ENCODE data around the gene FLT3. TPM values are rescaled to one million over a fixed set of nuclear protein-coding genes. Genes with fewer than 3 reads are reported as not detected.
"Not testable (repeated sequence)": the region's sequence is repeated elsewhere in the genome, so short reads cannot be mapped to it uniquely, and the experiment has no call there.

Gene FLT3
- total RNA-seq, 2 donors from 2014 or later: 0.15 to 0.47 TPM

DNA sequence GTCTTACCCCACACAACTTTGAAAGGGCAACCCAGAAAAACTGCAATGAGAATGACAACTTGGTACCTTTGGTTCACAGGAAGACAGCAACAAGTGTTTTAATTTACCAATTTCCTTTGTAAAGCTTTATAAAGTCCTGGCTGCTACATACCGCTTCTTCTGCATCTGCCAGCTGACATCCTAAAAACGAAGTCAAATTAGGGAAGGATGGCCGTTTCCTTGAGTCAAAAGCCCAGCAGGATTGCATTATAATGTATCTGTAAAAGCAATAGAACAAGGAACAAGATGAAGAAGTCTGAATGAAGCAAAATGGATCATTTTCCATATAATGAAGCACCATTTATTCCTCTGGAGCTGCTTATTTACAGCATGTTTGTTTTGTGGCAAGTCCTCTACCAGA lies 86.1 kb downstream of the FLT3 start:
- intact Hi-C loops (cut with DNase I, micrococcal nuclease): no loop called here
- ATAC-seq (no peak), DNase-seq (no peak)

DNA sequence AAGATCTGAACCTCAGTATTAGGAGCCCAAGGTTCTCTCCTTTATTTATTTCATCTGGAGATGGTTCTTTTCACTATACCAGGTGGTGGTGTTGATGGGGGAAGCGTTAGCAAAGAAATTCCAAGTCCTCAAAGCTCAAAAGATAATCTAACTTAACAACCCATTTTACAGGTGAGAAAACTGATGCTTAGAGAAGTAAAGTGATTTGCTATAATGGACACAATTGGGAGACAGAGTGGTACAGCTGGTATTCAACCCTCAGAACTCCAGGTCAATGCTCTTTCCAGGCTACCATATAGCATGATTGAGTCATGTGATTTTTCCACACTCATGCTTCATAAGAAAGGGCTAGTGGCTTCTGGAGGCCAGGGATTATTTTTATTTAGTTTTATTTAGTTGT lies 86.9 kb downstream of the FLT3 start:
- ATAC-seq (no peak), DNase-seq (no peak)
- intact Hi-C loops (cut with DNase I, micrococcal nuclease): no loop called here

DNA sequence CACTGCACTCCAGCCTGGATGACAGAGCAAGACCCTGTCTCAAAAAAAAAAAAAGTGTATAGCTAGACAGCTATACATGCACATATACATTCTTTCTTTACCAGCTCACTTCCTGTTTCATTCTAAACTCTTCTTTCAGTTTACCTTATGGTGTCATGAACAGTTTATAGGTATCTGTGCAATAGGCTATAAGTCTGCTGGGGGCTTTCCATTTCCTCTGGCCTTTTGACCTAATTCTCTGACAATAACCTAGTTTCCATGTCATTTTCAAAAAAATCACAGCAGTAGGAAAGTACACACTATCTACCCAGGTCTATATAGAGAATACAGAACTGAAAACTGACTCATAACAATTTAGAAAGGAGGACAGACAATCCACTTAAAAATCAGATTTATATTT lies 87.5 kb downstream of the FLT3 start:
- DNase-seq: no peak
- intact Hi-C loops (cut with DNase I, micrococcal nuclease): no loop called here
- ATAC-seq: no peak

DNA sequence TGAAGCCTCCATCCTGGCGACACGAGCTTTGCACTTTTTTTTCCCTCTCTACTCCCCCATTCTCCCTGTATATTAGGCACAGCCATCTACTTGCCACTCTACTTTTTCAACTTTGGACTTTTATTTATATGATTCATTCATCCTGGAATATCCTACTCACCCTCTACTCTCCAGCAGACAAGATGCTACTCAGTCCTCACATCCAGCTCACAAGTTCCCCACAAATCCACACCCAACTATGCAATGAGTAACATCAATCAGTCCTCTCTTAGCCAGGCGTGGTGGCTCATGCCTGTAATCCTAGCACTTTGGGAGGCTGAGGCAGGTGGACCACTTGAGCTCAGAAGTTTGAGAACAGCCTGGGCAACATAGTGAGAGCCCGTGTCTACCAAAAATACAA lies 88.0 kb downstream of the FLT3 start:
- no peak for ATAC-seq
- intact Hi-C loops (cut with DNase I, micrococcal nuclease): no loop called here
- DNase-seq: no peak

DNA sequence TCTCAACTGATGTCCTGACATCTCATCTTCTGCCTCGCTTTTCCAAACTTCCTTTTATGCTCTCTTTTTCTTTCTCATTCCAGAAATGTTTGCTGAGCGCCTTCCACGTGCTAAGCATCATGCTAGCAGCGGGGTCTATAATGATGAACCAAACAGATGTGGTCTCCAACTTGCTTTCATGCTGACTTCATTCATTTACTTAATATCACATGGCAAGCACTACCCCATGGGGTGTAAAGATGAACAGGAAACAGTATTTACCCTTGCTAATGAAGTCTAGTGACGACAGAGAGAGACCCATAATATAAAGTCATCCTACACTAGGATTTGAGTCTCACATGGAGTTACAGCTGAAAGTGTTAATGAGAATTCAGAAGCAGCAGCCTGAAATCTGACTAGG lies 90.3 kb downstream of the FLT3 start:
- intact Hi-C loops (cut with DNase I, micrococcal nuclease): no loop called here
- DNase-seq (no peak), ATAC-seq (no peak)

DNA sequence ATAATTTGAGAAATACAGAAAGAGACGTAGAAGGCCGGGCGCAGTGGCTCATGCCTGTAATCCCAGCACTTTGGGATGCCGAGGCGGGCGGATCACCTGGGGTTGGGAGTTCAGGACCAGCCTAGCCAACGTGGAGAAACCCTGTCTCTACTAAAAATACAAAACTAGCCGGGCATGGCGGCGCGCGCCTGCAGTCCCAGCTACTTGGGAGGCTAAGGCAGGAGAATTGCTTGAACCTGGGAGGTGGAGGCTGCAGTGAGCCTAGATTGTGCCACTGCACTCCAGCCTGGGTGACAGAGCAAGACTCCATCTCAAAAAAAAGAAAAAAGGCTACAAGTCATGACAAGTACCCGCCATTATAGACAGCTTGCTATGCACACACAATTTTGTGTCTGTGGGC lies 95.4 kb downstream of the FLT3 start:
- DNase-seq; intact Hi-C loops (cut with DNase I, micrococcal nuclease); ATAC-seq: not testable (repeated sequence)

DNA sequence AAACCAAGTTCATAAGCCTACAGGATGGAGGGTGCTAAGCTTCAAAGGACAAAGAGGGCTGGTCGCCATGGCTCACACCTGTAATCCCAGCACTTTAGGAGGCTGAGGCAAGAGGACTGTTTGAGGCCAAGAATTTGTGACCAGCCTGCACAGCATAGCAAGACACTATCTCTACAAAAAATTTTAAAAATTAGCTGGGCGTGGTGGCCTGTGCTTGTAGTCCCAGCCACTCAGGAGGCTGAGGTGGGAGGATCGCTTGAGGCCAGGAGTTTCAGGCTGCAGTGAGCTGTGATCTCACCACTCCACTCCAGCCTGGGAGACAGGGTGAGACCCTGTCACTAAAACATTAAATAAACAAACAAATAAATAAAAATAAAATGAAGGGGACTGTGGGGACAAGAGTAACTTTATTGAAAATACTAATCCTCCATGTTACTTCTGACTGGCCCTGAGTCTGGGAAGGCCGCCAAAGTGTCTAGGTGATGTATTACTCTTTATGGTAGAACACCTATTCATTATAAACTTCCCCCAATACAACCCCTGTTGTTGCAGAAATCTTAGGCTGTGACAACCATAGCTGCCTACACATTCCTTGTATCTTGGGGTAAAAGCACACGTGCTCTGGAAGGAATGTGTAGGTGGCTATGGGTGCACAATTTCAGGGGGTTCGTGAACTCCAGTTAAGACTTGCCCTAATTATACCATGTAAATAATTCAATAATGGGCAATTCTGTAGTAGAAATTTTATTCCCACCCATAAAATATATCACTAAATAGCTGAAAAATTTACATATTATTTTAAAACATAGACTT lies 97.3 kb downstream of the FLT3 start:
- intact Hi-C loops (cut with DNase I, micrococcal nuclease): no loop called here
- ATAC-seq (no peak), DNase-seq (no peak)

DNA sequence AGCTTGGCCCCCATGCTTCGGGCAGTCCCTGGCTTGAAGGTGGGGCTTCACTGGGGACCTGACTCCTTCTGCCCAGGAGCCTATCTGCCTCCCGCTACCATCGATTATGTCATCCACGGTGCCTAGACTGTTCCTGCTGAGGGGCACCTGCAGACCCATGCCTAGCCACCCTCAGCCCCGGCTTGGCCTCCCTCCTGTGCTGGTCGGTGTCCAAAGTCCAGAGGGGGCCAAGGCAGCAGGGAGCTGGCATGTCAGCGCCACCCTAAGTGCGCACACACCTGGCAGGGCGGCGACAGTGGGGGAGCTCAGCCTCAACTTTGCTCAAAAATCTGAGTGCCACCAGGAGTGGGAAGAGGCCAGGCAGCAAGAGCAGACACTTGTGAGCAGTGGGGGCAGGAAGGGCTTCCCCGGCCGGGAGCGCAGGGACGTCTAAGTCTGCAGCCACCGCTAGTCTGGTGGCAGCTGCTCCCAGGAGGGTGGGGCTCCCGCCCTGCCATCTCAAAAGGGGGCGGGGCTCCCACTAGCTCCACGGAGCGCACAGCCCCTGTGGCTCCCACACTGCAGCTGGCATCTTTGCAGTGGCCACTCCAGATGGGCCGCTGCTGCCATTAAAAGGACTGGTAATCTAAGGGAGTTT lies 98.4 kb downstream of the FLT3 start:
- ATAC-seq: no peak
- intact Hi-C loops (cut with DNase I, micrococcal nuclease): no loop called here
- no peak for DNase-seq

DNA sequence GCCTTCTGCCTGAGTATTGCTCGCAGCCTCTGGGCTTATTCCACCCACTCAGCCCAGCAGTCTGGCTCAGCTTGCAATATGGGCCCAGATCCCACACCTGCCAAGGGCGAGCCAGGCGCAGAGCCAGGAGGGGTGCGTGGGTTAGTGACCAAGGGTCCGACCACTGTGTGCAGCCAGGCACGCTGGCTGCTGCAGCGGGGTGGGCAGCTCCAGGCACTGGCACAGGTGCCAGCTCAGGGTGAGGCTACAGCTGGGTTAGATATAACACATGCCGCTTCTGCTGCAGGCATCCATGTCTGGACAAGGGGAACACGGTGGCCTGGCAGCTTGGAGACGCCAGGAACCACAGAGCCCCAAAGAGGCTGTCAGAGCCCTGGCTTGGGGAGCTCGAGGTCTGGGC lies 99.3 kb downstream of the FLT3 start:
- intact Hi-C loops (cut with DNase I, micrococcal nuclease): no loop called here
- ATAC-seq: no peak
- no peak for DNase-seq

DNA sequence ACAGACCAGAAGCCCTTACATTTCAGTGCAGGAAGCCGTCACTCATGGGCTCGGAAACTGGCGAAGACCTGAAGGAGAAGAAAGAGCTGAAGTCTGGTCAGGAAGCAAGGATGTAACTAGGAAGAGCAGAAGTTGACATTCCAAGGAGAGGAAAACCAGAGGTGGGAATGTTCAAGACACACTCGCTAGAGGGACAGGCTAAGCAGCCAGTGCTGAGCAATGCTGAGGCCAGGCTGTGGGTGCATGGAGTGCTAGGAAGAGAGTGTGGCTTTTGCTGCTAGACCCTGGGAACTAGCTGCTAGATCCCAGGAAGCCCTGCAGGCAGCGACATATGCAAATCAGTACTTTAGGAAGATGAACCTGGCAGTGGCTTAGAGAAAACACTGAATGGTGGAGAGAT lies 99.8 kb downstream of the FLT3 start:
- intact Hi-C loops (cut with DNase I, micrococcal nuclease): no loop called here
- no peak for ATAC-seq

DNA sequence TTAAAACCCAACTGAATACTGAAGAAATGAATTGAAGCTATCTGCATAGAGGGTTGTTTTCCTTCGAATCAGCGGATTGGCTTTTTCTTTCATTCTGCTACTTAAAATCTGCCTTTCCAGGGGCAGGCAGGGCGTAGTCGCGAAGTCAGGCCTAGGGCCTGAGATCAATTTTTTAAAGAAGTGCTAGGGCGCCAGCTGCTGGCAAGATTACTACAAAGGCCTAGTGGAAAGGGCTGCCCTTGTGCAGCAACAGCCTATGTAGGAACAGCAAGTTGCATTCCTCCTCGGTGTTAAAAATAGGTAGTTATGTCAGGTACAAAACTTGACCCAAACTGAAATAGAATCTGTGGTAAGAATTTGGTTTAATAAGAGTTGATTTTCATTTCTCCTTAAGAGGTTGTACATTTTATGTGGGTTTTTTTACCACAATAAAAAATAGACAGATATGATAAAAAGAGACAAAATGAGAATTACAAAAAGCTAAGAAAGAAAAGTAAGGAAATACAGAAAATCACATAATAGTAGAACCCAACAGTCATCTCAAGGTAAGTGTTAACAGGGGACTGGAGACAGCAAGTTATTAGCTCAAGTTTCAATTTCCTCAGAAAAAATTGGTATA lies 102.4 kb downstream of the FLT3 start:
- DNase-seq (peak in 1 of 2 donors; percentile 68), ATAC-seq (peak; percentile 90)
- intact Hi-C loops (cut with DNase I, micrococcal nuclease): no loop called here

More for the DNA sequence above, 99.8 kb downstream of the FLT3 start:
- DNase-seq: no peak

DNA sequence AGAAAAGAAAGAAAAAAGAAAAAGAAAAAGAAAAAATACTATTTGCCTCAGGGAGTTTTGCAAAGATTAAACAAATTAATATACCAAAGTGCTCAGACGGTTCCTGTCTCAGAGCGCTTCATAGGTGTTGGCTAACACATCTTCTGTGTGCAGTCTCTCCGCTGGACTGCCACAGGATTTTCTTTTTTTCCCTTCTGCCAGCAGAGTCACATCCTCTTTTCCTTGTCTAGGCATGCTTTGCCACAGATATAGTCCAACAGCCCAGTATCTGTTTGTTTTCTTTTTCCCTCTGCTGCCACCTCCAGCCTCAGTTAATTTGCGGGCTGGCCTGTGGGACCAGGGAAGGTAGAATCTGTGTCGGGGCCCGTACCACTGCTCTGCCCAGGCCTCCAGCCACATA lies 108.5 kb downstream of the FLT3 start:
- no peak for DNase-seq
- intact Hi-C loops (cut with DNase I, micrococcal nuclease): no loop called here
- no peak for ATAC-seq

DNA sequence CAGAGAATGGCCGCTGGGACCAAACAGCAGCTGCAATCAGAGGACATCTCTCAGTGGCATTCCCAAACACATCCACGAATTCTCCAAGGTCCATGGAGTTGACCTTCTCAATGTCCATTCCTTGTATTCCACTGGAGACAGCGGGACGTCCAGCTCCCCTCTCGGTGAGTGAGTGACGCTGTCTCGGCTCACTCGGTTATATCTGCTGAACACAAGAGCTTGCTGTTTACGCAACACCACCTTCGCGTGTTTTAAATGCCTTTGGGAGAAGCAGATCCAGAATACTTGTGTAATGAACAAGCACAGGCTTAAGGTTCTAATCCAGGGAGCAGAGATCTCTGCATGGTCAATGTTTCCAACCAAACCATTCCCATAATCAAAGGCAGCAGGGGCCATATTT lies 111.9 kb downstream of the FLT3 start, which contains the start of gene URAD:
TSS of gene URAD (minus strand) at position 174 of the 400 bp plus-strand sequence. CDS start at position 118, 56 bp downstream.
- DNase-seq: no peak
- no peak for ATAC-seq
- intact Hi-C loops (cut with DNase I, micrococcal nuclease): loop anchor here in 1 of 2 donors (10.0 kb wide), 1 partner anchor 614 kb away; no protein-coding TSS in a partner anchor

DNA sequence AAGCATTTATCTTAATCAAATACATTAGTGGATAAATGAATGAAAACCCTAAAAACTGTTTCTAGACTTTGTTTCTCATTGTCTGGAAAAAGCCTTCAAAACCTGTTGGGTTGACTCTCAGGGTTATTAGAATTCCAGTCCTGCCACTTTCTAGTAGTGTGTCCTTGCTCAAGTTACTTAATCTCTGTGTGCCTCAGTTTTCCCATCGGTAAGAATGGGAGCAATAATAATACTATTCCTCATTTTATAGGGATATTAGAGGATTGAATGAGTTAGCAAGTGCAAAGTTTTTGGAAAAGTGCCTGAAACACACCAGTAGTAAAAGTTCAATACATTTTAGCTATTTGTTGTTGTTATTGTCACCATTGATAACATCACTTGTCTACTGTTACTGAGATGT lies 114.8 kb downstream of the FLT3 start:
- ATAC-seq: no peak
- no peak for DNase-seq
- intact Hi-C loops (cut with DNase I, micrococcal nuclease): loop anchor here in 1 of 2 donors (10.0 kb wide), 1 partner anchor 611 kb away; no protein-coding TSS in a partner anchor

DNA sequence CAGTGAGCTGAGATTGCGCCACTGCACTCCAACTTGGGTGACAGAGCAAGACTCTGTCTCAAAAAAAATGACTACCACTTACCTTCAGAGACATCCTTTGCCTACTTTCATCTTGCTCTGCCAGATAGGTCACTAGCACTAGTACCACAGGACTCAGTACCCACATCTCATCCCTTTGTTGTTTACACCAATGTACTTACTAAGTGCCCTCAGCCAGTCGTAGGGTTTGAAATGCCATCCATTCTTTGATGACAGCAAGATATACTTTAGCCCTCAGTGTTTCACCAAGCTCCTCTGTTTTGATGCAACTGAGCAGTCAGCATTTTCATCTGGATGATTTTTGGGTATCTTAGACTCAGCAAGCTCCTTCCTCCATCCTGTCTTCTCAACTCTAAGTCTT lies 118.0 kb downstream of the FLT3 start:
- no peak for ATAC-seq
- no peak for DNase-seq
- intact Hi-C loops (cut with DNase I, micrococcal nuclease): loop anchor here in 1 of 2 donors (5.0 to 10.0 kb wide), 2 partner anchors 155 to 608 kb away; no protein-coding TSS in a partner anchor

DNA sequence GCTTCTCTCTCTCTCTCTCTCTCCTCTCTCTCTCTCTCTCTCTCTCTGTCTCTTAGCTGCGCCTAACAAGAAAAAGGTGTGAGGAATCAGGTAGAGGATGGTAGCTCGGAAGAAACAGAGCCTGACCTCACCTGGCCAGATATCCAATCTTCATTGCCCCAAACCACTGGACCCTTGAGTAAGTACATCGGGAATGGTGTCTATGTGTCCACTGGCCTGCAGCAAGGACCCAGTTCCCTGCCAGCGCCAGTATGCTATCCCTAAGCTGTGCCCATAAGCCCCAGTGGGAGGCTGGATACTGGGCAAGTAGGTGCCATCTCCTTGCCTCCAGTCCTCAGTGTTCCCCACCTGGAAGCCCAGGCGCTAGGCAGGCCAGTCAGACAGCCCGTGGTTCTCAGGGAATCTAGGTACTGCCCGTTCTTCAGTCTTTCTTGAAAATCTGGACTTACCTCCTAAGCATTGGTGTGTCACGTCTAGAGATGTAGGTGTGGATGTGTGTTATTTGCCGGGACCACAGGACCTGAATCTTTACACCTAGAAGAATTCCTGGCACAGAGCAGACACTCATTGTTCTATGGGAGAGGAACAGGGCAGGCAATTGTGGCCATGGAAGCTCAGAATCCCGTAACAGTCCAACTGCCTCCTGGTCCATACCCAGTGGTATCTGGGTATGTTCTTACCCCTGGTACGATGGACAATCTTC lies 119.2 kb downstream of the FLT3 start:
- DNase-seq: no peak
- ATAC-seq: no peak
- intact Hi-C loops (cut with DNase I, micrococcal nuclease): loop anchor here in 1 of 2 donors (5.0 to 10.0 kb wide), 2 partner anchors 154 to 606 kb away; no protein-coding TSS in a partner anchor

DNA sequence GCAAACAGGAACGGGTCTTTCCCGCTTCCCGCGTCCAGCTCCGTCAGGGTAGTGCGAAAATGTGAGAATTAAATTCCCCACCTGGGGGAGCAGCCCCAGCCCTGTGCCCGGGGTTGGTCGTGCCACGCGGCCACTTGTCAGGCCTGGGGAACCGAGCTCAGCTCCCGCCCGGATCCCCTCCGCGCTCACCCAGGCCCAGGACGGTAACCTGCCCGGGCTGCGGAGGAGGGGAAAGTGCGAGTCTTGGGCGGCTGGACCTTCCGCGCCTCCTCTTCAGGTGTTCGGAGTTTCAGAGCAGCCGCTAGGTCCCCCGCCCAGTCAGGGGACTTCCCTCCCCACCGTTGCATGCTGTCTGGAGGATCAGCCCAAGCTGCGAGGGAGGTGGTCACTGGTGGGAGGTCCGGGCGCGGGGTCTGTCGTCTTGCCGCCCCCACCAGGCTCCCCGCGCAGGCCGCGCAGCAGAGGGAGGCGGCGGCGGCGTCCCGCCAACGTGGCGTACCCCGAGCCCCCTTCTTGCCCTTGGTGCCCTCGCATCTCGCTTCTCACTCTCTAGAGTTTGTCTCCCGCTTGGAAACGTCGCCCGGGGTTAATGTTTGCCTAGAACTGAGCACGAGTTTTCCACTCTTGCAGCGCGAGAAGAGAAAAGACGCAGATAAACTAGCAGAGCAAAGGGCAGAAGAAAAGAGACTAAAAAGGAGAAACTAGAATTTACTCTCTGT lies 119.9 kb downstream of the FLT3 start:
- intact Hi-C loops (cut with DNase I, micrococcal nuclease): loop anchor here in 1 of 2 donors (5.0 to 10.0 kb wide), 2 partner anchors 153 to 606 kb away; no protein-coding TSS in a partner anchor
- ATAC-seq (peak; percentile 28), DNase-seq (peak in 1 of 2 donors; percentile 68)

DNA sequence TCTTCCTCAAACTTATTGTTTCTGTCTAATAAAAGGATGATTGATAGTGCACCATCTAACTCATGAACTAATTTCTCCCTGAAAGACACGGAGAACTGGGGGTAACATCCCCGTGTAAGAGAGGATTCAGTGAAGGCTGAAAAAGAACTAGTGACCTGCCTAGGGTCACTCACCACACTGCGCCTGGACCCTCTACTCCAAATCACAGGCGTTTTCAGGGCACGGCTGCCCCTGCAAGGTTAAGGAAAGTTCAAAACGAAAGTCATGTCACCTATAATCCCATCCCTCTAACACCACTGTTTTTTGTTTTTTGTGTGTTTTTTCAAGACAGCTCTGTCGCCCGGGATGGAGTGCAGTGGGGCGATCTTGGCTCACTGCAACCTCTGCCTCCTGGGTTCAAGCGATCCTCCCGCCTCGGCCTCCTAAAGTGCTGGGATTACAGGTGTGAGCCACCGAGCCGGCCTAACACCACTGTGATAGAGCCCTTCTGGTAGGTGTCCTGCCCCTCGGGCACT lies 120.6 kb downstream of the FLT3 start:
- peak in 1 of 2 donors; percentile 32 for DNase-seq
- intact Hi-C loops (cut with DNase I, micrococcal nuclease): loop anchor here in 1 of 2 donors (5.0 to 10.0 kb wide), 2 partner anchors 153 to 605 kb away; no protein-coding TSS in a partner anchor
- ATAC-seq: no peak
